ENCODE data around the gene TEX19. TPM values are rescaled to one million over a fixed set of nuclear protein-coding genes. Genes with fewer than 3 reads are reported as not detected.

TEX19 gene
- total and polyA plus RNA-seq, 9 of the 15 experiments (the other 6 are each of a cell fraction or from before 2014, with no cell fraction given), result 0.10 to 4.9 (median 1.9) TPM

- TF ChIP-seq ZBTB11 (CRISPR knock-in tag; IDR thresholded peaks at IDR 0.05) (no peak), ZNF316 (IDR thresholded peaks at IDR 0.05) (peak; percentile 97), RFX1 (IDR thresholded peaks at IDR 0.05) (no peak), MLX (CRISPR knock-in tag; conservative IDR thresholded peaks at IDR 0.05) (peak in 1 of 2 experiments; percentile 86; a peak in 1 of 4 replicates), THRA (IDR thresholded peaks at IDR 0.05) (no peak), ZC3H8 (IDR thresholded peaks at IDR 0.05) (no peak), MCM5 (IDR thresholded peaks at IDR 0.05; ENCODE audit: low read depth) (no peak), EZH2 (IDR thresholded peaks at IDR 0.05; ENCODE audit: borderline replicate concordance, low read depth, low read length) (no peak), ZNF124 (CRISPR knock-in tag; IDR thresholded peaks at IDR 0.05) (no peak), DIDO1 (tag; IDR thresholded peaks at IDR 0.05; ENCODE audit: low read depth) (no peak), THAP7 (CRISPR knock-in tag; IDR thresholded peaks at IDR 0.05) (no peak), KLF16 (IDR thresholded peaks at IDR 0.05) (no peak), NR4A1 (CRISPR knock-in tag; IDR thresholded peaks at IDR 0.05) (no peak), NR4A1 (tag; IDR thresholded peaks at IDR 0.05) (peak; percentile 83), ZSCAN29 (IDR thresholded peaks at IDR 0.05) (no peak), CLOCK (CRISPR knock-in tag; IDR thresholded peaks at IDR 0.05; ENCODE audit: borderline replicate concordance) (no peak), TEAD4 (IDR thresholded peaks at IDR 0.05; ENCODE audit: low read length) (0 out of 2 replicates have a peak, but pooled peaks have one; percentile 21), TEAD4 (CRISPR knock-in tag; IDR thresholded peaks at IDR 0.05; ENCODE audit: borderline replicate concordance) (no peak)
Observed at GRCh38 chr17:82358465-82359350, at the start of gene TEX19 (continued).
